GM18858 (cell line): ENCODE data around the gene MYO1G.
"Not testable (repeated sequence)": the region's sequence is repeated elsewhere in the genome, so short reads cannot be mapped to it uniquely, and the experiment has no call there.

ENCODE experiments used
- ATAC-seq: cut with Tn5 transposase; IDR thresholded peaks from one replicate; pipeline ENCODE4 v1.9.1; 2021; ENCODE audit not compliant: unreplicated experiment

MYO1G gene

DNA sequence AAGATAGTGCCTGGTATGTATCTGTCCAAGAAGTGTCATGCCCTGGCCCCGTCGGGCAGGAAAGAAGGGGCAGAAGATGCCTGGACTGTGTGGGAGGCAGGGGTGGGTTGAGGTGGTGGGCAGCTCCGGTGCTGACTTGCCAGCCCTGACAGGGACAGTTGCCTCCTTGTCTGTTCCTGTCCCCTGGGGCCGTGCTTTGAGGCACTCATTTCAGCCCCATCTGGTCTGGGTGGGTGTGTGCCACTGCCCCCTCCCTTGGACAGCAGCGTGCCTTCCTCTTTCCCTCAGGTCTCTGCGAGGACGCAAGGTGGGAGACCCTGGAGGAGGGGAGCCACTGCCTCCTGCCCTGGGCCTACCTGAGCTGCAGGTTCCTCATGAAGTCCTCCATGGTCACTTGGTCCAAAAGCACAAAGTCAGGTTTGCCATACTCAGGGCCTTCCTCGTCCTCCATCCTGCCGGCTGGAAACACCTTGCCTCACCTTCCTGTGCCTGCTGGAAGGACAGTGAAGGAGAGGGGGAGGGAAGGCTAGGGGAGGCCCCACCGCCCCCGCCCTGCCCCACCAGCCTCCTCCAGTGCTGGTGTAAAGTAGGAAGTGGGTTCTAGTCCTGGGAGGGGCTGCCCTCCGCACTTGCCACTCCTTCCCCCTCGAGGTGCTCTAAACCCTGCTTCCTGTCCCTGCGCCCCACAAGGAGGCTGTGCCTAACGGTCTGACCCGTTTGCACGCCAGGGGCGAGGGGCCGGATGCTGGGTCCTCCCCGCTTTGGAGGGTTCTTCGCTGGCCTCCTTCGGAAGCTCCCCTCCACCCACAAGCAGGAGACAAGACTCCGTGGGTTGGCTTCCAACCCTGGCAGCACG is at the start of gene MYO1G:
MYO1G (minus strand) TSS at position 505 of the 856 bp plus-strand sequence; CDS start at position 451, 54 bp downstream.
- peak; percentile 41 for ATAC-seq

DNA sequence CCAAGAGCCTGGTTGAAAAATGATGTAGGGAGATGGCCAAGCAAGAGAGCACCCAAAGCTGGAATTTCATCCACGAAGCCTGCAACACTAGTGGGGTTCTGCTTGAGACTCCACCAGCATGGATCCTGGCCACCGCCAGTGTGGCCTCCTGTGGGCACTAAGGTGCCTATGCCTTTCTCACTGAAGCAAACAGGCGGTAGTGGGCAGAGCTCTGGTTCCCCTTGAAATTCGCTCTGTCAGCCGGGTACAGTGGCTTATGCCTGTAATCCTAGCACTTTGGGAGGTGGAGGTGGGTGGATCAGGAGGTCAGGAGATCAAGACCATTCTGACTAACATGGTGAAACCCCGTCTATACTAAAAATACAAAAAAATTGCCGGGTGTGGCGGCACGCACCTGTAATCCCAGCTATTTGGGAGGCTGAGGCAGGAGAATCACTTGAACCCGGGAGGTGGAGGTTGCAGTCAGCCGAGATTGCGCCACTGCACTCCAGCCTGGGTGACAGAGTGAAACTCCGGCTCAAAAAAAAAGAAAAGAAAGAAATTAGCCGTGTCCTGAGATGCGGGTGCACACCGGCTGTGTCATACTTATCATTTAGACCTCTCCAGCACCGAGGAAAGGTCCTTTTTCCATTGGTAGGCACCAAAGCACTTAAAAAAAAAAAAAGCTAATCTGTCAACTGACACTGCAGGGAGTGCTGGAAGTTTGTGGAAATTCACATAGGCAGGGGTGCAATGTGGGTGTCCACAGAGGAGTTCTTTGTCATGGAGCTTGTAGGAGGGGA is 49.5 kb upstream of the MYO1G start:
- no peak for ATAC-seq

DNA sequence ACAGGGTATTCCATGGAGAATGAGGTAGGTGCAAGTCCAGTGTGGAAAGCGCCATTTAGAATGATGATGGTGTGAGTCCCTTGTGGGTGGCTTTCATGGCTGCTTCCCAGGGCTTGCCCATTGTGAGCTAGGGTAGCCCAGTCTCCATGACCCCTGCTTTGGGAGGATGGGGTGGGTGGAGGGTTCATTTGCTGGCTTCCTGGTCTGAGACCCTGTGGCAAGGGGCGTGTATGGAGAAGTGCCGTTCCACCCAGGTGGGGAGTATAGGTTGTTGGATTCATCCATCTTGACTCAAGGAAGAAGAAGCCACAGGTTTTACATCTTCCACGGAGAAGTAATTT is 48.9 kb upstream of the MYO1G start:
- no peak for ATAC-seq

DNA sequence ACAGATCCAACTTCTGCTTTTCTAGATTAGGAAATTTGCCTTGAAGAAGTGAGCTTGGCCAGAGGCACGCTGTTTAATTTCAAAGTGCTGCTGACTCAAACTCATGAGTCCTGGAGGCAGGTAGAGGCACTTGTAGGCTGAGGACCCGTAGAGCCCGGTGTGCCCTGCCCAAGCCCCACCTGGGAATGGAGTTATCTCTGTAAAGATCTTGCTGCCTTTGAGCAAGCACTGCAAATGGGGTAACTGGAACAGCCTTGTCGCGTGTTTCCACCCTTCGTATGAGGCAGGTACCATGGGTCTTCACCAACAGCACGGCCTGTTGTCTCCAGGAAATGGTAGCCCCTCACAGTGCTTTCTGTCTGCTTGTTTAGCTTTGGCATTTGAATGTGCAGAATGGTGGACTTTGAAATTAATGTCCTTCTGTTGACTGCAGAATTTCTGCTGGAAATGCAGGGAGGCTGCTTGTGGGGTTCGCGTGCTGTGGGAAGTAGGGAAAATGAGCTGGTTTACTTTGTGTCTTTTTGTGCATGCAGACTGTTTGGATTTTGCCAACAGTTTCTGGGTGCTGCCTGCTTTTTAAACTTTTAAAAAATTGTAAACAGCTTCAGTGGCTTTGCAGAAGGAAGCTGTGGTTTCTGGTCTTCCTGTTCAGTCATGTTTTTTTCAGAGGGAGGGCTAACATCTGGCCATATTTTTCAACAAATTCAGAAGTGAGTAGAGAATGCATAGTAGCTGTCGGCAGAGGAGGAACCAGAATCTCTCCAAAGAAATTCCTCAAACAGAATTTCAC is 48.4 kb upstream of the MYO1G start:
- ATAC-seq: no peak

DNA sequence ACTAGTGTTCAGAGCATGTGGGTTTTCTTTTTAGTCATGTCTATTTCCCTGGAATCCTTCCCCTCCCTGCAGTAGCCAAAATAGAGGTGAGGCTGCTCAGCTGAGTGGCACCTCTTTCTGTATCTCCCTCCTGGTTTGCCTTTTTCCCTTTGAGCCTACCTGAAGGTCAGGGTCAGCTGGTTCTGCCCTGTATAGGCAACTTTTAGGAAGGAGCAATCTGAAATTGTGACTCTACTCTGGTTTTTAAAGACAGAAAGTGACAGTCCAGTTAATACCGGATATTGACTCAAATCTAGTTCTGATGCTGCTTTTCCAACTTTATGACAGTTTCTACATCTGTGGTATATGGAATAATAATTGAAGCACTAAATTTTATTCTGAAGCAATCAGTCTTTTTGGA is 47.2 kb upstream of the MYO1G start:
- ATAC-seq: no peak

DNA sequence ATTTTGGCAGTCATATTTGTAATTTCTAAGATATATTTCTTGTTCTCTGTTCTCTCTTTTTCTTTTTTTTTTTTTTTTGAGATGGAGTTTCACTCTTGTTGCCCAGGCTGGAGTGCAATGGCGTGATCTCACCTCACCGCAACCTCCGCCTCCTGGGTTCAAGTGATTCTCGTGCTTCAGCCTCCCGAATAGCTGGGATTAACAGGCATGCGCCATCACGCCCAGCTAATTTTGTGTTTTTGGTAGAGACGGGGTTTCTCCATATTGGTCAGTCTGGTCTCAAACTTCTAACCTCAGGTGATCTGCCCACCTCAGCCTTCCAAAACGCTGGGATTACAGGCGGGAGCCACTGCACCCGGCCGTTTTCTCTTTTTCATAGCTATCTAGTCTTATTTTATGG is 46.7 kb upstream of the MYO1G start:
- ATAC-seq: not testable (repeated sequence)

DNA sequence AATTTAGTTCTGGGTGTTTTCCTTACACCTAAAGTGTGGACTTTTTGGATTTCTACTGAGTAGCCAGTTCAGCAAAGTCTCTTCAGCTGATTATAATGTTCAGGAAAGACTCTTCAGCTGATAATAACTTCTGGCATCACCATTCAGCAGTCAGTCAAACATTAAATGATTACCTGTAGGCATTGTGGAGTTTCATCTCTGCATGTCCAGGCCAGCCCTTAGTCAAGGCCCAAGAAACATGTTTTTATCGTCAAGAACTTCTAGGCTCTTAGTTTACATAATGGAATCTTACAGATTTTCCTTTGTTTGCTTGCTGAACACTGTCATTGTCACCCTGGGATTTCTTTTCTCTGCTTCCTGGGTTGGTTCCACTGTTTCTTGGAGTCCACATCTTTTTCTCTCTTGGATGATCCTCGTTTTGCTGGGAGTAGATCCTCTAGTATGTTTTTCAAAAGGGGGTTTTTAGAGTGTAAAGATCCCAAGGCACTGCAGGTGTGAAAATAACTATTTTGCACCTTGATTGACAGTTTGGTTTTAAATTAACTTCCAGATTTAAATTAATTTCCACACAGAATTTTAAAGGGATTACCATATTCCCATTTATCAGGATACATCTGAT is 45.4 kb upstream of the MYO1G start:
- ATAC-seq: no peak

DNA sequence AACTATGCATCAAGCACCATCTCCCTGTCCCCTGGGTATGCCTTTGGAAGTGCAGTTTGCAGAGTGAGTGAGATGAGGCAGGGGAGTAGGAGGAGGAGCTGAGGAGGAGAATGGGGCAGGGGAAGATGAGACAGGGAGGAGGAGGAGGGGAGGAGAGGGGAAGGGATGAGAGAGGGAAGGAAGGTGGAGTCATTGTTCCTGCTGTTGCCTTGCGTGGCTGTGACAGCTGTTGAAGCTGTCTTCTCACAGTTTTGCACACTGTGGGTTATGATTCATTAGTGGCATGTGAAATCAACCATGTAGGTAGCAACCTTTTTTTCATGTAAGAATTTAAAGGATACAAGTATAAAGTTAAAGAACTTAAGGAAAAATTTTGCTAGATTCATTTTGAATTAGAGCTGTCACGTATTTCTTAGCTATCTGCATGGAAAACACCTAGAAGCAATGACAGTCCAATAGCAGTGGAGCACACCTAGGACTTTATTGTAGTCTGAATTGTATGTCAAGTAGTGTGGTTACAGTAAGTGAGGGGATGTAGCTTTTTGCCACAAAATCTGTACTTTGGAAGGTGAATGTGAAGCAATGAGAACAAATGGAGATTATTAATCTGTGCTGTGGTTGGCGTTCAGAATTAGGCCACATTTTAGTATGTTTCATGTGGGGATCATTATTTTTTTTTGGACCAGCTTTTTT is 42.9 kb upstream of the MYO1G start:
- no peak for ATAC-seq

DNA sequence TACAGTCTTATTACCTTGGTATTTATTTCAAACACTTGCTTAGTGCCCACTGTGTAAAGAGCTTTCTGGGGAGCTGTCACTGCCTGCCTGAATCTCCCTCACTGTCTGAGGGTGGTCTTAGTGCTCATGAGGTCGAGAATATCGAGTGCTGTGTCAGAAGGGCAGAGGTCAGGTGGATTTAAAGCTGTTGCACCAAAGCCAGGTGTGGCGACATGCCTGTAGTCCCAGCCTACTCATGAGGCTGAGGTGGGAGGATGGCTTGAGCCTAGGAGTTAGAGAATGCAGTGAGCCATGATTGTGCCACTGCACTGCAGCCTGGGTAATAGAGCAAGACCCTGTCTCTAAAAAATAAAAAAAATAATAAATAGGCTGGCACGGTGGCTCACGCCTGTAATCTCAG is 42.1 kb upstream of the MYO1G start:
- ATAC-seq: no peak

DNA sequence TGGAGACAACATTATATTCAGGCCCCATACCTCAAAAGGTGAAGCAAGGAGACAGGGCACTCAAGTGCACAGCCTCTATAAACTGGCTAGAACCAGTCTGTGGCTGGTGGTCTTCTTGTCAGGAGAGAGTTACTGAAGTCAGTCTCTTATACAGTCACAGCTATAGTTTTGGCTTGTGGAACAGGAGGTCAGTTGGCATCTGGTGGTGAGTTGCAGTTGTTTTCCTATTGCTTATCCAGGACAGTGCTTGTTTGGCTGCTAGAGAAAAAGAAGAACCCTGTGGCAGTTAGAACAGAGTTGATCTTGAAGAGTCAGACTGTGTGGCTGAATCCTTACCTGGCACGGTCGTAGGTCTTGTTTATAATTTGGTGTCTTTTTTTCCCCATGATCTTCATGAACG is 38.4 kb upstream of the MYO1G start:
- ATAC-seq: no peak

DNA sequence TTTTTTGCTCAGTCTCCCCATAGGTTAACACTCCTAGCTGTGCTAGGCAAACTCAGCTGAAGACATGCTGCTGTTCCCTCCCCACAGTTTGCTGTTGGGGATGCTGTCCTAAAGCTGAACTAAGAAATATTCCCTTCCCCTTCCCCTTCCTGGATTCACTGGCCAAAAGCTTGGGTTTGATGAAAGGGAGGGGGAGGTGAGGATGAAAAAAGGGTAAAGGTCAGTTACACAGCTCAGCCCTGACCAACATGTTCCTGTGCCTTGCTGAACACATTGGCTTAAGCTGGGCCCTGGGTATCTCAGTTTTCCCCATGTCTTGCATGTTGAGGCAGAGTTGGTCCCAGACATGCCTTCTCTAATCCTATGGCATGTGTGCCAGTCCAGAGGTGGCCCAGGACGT is 36.5 kb upstream of the MYO1G start:
- no peak for ATAC-seq

DNA sequence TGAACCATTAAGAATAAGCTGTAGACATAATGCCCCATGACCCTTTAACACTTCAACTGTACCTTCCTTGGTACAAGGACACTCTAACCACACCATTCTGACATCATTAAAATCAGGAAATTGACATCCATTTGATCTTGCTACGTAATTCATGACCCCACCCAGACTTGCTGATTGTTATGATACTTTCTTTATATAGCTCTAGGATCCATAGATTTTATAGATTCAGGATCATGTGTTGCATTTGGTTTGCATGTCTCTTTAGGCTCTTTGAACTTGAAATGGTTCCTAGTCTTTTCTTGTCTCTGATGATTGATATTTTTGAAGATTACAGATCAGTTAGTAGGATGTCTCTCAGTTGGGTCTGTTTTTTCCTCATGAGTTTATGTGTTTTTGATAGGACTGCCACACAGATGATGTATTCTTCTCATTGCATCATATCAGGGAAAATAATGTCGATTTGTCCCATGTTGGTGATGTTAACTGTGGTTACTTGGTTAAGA is 34.7 kb upstream of the MYO1G start:
- no peak for ATAC-seq

DNA sequence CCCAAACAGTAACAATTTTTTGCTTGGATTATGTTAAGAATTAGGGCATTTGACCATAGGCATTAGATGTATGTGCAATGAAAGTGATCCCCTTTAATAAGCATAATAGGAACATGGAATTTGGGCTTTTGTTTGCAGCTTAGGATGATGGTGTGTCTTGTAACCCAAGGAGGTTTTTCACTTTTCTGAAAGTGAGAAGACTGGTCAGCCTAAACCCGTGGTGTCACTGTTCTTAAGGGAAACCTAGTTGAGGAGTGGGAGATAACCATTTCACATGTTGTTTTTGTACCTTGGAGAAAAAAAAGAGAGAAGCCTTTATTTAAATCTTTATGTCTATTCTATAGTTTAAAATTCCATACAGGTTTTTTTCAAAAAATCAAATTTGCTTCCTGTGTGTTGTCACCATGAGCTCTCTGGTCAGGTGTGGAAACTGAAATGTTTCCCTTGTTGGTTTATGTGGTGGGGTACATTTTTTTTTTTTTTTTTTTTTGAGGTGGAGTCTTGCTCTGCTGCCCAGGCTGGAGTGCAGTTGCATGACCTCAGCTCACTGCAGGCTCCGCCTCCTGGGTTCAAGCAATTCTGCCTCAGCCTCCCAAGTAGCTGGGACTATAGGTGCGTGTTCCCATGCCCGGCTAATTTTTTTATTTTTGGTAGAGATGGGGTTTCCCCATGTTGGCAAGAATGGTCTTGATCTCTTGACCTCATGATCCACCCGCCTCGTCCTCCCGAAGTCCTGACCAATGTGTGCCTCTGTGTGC is 28.9 kb upstream of the MYO1G start:
- ATAC-seq: peak; percentile 56

DNA sequence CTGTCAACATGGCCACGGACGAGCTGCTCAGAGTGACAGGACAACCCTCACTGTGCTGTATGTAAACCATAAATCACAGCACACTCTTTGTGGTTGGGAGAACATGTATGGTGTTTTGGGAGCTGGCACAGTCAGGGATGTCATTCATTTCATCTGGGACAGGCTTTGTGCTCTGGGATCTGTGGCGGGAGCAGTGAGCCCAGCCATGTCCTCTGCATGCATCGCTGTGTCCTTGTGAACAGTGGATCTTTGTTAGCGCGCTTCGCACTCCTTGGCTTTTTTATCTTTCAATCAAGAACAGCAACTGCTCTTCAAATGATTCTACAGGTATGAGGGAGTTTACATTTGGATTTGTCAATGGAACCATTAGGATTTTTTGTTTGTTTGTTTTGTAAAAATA is 28.3 kb upstream of the MYO1G start:
- no peak for ATAC-seq

DNA sequence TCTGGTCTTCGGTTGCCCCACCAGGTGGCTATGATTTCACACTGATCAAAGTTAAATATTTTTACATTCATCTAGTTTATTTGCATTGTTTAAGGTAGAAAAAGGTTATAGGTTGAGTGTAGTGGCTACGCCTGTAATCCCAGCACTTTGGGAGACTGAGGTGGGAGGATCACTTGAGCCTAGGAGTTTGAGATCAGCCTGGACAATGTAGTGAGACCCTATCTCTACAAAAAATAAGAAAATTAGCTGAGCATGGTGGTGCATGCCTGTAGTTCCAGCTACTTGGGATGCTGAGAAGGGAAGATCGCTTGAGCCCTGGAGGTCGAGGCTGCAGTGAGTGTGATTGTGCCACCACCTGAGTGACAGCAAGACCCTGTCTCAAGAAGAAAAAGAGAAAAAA is 25.0 kb upstream of the MYO1G start:
- ATAC-seq: no peak

DNA sequence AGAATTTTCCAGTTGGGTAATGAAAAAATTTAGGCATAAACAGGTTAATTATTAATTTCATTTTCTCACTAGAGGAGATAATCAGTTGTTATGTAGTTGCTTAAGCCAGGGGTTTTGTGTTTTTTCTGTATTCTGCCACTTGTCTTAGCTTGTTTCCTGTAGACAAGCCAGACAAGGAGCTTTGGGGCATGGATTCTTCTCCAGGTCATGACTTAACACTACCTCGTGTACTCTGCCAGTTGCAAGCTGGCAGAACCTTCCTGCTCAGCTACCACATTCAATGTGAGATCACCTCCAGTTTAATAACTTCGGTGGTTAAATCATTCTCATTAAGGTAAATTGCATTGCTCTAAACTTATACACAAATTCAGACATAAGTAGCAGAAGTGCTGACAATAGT is 23.0 kb upstream of the MYO1G start:
- no peak for ATAC-seq

DNA sequence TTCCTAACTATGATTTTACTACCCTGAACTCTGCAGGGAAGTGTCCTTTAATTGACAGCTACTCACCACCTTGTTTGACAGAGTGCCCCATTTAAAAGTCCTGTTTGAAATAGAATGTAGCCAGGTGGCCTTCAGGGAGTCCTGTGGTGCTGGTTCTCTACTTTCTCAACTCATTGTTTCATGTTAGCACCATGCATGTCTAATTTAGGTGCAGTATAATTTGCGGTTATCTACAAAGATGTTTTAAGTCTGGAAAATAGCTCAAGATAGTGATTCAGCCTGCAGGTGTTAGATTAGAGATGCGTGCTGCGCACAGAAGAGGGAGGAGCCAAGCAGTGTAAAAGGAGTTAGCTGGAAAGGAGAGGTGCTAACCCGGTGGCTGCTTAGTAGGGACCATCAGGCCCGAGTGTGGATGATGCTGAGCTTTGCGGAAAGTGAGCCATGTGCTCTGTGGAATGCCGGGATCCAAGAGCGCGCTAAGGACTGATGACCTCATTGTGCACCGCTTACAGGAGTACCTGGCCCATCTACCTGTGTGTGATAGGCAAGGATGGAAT is 22.4 kb upstream of the MYO1G start:
- ATAC-seq: peak; percentile 44

DNA sequence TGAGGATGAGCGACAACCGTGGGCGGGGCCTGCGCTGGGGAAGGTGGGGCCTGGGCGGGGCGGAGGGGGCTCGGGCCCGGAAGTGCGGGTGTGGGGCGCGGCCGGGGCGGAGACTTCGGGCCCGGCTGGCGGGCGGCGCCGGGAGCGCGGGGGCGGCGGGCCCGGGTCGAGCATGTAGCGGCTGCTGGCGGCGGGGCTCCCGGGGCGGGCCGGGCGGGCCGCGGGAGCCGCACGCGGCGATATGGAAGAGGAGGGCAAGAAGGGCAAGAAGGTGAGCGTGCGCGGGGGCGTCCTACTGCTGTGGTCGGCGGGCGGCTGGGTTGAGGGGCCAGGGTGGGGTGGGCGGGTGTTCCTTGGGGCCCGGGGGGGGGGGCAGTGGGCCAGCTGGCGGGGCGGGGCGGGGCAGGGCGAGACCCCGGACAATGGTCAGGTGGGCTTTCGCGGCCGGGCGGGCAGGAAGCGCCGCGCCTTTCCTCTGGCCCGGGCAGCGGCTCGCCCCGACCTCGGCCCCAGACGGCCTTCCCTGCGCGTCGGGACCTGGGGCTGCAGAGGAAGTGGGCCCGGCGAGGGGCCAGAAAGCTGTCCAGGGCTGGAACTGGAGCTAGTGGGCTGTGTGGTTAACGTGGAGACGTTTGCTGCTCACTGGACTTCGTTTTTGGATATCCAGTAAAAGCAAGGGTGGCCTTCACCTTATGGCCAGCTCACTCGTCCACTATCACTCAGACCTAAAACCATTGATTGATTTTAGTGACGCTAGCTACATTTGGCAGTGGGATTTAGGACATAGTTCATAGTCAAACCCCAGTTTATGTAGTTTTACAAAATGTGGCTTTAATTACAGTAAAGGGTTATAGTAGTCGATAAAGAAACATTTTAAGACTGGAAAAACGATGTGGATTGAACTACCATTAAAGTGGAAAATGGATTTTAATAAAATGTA is 21.5 kb upstream of the MYO1G start, which contains the start of gene CCM2:
CCM2 (plus strand) TSS at position 109 of the 940 bp plus-strand sequence; CDS start at position 242, 133 bp downstream.
- ATAC-seq: no peak
